ENCODE measurements around the gene CFAP161. TPM values are rescaled to one million over a fixed set of nuclear protein-coding genes. Genes with fewer than 3 reads are reported as not detected.
A peak's percentile ranks its signal among the peaks of the same experiment; 100 is the strongest.

The CFAP161 gene
- total and polyA plus RNA-seq, 9 of the 15 experiments (the other 6 are each of a cell fraction or from before 2014, with no cell fraction given): 25.8 to 83.3 (median 75.6) TPM

DNA sequence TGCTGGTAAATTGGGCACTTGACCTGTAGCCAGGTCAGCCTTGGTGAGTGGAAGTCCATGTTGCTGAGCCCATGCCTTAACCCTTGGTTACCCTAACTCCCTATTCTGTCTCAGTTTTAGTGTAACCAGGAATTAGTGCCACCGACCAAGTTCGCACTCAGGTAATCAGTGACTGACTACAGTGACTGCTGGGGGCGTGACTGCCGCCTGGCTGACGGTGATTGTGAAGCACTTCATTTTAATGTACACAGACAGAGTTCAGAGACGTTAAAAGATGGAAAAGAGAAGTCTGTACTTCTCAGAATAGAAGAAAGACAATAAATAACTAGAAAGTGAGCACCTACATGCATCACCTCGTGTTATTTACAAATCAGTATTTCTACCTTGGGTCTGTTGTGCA, 17.3 kb downstream of the CFAP161 start (continued):
- TF ChIP-seq ZNF512 (tag; IDR thresholded peaks at IDR 0.05) (no peak), PHB2 (IDR thresholded peaks at IDR 0.05; ENCODE audit: low read depth) (no peak), ETS1 (conservative IDR thresholded peaks at IDR 0.05; ENCODE audit: control insufficient read depth, low read depth, low read length) (no peak), SMC3 (conservative IDR thresholded peaks at IDR 0.05; ENCODE audit: insufficient read depth, low read depth, low read length) (0 out of 2 replicates have a peak, but pooled peaks have one; percentile 5)
- TF ChIP-seq, protein P1, sequence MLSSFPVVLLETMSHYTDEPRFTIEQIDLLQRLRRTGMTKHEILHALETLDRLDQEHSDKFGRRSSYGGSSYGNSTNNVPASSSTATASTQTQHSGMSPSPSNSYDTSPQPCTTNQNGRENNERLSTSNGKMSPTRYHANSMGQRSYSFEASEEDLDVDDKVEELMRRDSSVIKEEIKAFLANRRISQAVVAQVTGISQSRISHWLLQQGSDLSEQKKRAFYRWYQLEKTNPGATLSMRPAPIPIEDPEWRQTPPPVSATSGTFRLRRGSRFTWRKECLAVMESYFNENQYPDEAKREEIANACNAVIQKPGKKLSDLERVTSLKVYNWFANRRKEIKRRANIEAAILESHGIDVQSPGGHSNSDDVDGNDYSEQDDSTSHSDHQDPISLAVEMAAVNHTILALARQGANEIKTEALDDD (IDR thresholded peaks at IDR 0.05): 0 out of 2 replicates have a peak, but pooled peaks have one; percentile 34

GRCh38 chr15:81152339-81152738, 18.3 kb downstream of the CFAP161 start:
- DNase-seq (ENCODE audit: extremely low read depth in 1 of 4, low spot score in 3 of 4) (no peak), ATAC-seq (no peak), FAIRE-seq (no peak)
- in situ Hi-C loops (cut with MboI) (no loop called here), intact Hi-C loops (cut with micrococcal nuclease) (loop anchor here (5.0 kb wide), 1 partner anchor 155 kb away; no protein-coding TSS in a partner anchor)
- H3K27ac ChIP-seq (ENCODE audit: extremely low read depth, low read depth, low read length): no peak overlapping the region
- H3K4me2 ChIP-seq (ENCODE audit: insufficient read depth, low read length): no peak overlapping the region
- H3K4me1 ChIP-seq (replicated peaks in 1 of 2; ENCODE audit: control insufficient read depth in 2 of 2, insufficient read depth in 2 of 2, low read length in 2 of 2): no peaks in the 10 kb centered on the region; a peak in 2 of 5 replicates
- H3K4me3 ChIP-seq: no peak overlapping the region
- H3K27me3 ChIP-seq (ENCODE audit: control insufficient read depth in 2 of 2, insufficient read depth in 2 of 2, low read length in 2 of 2): no peaks in the 10 kb centered on the region
- no peaks in the 10 kb centered on the region for H3K9me3 ChIP-seq (replicated peaks; ENCODE audit: control insufficient read depth, insufficient read depth, low read depth, low read length)
- CTCF ChIA-PET (ENCODE audit: low intra/inter-chr PET ratio): no interaction called here
- H2AFZ ChIP-seq (ENCODE audit: low read depth, low read length): no peak overlapping the region
- H3K9me1 ChIP-seq (ENCODE audit: control insufficient read depth, insufficient read depth, low read length): no peaks in the 10 kb centered on the region
- POLR2A ChIA-PET: no interaction called here
- H3K36me3 ChIP-seq (ENCODE audit: control insufficient read depth, insufficient read depth, low read length): peaks cover 25% of the 10 kb centered on the region; the same call in 1 of the 3 replicates
- no peaks in the 10 kb centered on the region for H4K20me1 ChIP-seq (replicated peaks; ENCODE audit: control insufficient read depth, insufficient read depth, low read length)
- BruUV-seq (replicated peaks): no TSS peak
- no peak overlapping the region for H3K9ac ChIP-seq (ENCODE audit: insufficient read depth in 1 of 2, low read depth in 2 of 2, low read length in 2 of 2)
- WGBS (ENCODE audit: insufficient coverage, low coverage, missing lambda C conversion rate): 84% methylated on average over 4 of the region's 4 CpGs
- H3K79me2 ChIP-seq (ENCODE audit: control insufficient read depth, insufficient read depth, low read length): no peaks in the 10 kb centered on the region
- no peak for TF ChIP-seq ELK1 (CRISPR knock-in tag; IDR thresholded peaks at IDR 0.05)
- TF ChIP-seq ZNF609 (CRISPR knock-in tag; IDR thresholded peaks at IDR 0.05; ENCODE audit: borderline replicate concordance): no peak
- no peak for TF ChIP-seq ZNF778 (CRISPR knock-in tag; IDR thresholded peaks at IDR 0.05)
